ENCODE results near the gene ATF2. TPM values are rescaled to one million over a fixed set of nuclear protein-coding genes. Genes with fewer than 3 reads are reported as not detected.

ATF2 gene
- total RNA-seq, 1 experiment from 2014 or later = 39.3 TPM

- DNase-seq (ENCODE audit: low read depth) = no peak
Observed at GRCh38 chr2:175025233-175025632, 142.8 kb downstream of the ATF2 start.

GRCh38 chr2:175022923-175023322 lies 145.1 kb downstream of the ATF2 start:
- no peak for DNase-seq (ENCODE audit: low read depth)

Other genes with a start within 250 kb of the ATF2 start
- gene CHN1, start 162.8 kb downstream of the ATF2 start, total RNA-seq (2014; rRNA removed; shearing (Covaris generic)) = 11.0 and 12.7 TPM in 2 replicates
- gene ATP5MC3, start 13.5 kb upstream of the ATF2 start, total RNA-seq (2014; rRNA removed; shearing (Covaris generic)) = 224 TPM in 2 replicates

Measured in M059J (cell line).